GM19023 (cell line): ENCODE data around the gene DLST.

Experiments used
- ATAC-seq: cut with Tn5 transposase; IDR thresholded peaks from one replicate; pipeline ENCODE4 v1.9.1; 2021; ENCODE audit warnings: mild to moderate bottlenecking, moderate library complexity; ENCODE audit not compliant: unreplicated experiment

DLST gene

DNA sequence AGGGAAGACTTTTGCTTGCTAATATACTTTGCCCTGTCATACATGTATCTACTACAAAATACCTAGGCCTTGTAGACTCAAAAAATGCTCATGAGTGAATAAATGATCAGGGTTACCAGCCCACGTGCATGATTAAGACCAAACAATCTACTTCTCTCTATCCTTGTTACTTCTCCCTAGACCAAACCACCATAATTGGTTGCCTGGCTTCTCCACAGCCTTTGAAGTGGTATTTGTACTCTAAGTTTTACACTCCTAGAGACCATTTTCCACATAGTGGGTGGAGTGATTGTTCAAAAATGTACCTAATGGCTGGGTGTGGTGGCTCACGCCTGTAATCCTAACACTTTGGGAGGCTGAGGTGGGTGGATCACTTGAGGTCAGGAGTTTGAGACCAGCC is 55.5 kb downstream of the DLST start:
- no peak for ATAC-seq

DNA sequence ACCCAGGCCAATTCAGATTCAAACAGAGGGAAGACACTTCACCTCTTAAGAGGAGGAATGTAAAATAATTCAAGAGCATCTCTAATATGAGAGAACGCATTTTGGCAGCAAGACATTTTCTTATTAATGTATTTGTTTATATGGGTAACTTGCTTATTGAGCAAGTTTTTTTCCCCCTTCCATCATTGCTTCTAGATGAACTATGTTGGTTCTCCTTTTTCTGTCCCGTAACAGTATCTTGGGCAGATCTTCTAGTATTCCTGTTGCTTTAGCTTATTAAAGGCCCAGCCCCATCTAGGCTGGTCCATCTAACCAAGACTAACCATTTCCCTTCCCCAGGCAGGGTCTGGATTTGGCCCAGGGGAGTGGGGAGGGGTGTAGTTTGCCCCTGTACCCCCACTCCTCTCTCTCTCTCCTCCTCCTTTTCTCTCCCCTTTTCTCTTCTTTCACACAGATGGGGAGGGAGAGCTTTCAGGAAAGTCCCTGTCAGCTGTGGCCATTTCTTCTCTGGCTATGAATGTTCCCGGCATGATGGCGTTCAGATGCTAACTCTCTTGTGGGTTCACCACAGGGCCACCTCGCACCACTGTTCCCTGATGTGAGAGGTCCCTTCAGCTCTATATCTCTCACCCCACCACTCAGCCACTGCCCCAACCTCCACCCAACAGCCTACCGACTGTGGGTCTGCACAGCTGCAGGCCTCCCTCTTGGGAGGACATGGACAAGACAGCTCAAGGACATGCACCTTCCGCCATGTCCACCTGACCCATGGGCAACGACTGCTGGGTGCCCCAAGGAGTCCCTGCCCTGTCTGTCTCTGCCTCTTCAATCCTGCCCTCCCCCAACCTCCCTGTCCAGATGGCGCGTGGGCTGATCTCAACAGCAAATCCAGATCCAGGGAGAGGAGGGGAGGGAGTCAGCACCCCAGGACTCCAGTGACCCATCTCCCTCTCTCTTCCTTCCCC is 57.1 kb downstream of the DLST start:
- ATAC-seq, result no peak

DNA sequence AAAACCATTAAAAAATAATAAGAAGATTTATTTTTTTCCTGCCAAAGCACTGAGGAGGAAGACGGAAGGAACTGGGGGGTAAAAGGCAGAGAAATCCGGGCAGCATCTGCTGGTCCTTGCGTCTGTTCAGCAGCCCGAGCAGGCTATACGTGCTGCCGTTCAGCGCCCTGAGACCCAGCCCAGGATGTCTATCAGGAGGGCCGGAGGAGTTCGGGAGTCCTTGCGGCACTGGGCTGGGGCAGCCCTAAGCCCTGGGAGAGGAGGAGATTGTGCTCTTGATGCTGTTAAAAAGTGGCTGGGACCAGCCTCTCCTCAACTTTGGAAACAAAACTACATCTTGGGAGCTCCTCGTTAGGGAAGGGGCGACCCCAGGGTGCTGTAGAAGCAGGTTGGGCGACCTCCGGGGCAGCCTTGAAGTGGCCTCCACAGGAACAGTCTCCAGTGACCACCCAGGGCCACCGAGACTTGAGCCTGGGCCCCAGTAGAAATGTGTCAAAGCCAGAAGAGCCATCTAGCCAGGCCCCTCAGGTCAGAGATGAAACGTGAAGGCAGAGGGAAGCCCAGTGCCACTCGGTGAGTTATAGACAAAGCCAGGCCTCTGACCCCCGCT is 59.3 kb downstream of the DLST start:
- ATAC-seq, result no peak

- no peak for ATAC-seq
Observed at GRCh38 chr14:74941676-74942097, 60.0 kb downstream of the DLST start.

GRCh38 chr14:74942181-74942580 is 60.5 kb downstream of the DLST start:
- ATAC-seq, result no peak

GRCh38 chr14:74942608-74943007 is 60.9 kb downstream of the DLST start:
- ATAC-seq, result no peak

DNA sequence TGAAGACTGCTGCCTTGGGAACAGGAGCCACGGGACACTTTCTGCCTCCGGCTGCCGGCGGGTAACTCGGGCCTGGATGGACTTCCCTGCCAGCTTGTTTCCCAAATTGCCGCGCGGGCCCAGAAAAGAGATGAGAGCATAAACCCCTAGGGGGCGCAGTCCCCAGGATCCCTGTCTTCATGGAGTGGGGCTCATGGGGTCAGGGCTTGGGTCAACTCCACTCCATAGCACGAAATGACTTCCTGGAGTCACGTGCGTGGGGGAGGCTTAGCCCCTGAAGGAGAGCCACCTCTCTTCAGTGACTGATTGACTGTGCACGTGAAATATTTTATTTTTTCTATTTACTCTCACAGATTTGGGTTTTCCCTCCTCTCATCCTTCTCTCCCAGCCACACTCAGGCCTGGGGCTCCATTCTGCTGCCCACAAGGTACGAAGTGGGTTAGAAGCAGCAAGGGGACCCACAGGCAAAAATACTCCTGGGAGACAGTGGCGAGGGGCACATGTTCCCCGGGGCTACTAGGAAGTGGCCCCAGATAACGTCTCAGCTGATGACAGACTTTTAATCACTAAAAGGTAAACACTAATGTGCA is 63.6 kb downstream of the DLST start:
- no peak for ATAC-seq

DNA sequence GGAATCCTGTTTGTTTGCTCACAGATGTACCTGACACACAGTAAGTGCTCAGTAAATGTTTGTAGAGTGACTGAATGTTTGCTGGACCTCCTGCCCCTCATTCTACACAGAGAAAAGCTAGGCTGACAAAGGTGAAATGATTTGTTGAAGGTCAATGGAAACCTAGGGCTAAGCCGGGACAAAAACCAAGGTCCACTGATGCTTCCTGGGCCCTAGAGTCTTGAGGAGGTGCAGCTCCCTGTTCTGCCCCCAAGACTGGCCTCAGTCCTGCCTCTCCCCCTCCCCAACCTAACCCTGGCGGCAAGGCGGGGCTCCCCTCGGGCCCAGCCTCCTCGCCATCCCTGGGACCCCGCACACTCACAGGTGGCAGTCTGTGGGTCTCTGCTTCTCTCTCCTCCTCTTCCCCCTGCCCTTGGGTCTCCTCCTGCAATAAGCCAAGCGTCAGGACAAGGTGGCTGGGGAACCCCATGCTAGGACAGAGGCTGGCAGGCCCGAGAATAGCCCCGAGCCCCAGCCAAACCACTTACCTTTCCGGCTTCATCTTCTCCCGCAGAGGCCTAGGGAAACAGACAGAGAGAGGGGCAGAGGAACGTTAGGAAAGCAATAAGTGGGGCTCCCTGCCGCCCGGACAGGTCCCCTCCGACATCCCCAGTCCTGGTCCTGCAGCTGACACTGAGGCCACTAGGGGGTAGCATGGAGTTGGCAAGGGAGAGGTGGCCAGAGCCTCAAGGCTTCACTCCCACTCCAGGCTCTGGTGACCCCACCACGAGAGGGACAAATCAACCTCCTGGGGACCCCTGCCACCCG is 64.3 kb downstream of the DLST start:
- no peak for ATAC-seq

- ATAC-seq, result no peak
Observed at GRCh38 chr14:74946659-74947281, 65.1 kb downstream of the DLST start.

DNA sequence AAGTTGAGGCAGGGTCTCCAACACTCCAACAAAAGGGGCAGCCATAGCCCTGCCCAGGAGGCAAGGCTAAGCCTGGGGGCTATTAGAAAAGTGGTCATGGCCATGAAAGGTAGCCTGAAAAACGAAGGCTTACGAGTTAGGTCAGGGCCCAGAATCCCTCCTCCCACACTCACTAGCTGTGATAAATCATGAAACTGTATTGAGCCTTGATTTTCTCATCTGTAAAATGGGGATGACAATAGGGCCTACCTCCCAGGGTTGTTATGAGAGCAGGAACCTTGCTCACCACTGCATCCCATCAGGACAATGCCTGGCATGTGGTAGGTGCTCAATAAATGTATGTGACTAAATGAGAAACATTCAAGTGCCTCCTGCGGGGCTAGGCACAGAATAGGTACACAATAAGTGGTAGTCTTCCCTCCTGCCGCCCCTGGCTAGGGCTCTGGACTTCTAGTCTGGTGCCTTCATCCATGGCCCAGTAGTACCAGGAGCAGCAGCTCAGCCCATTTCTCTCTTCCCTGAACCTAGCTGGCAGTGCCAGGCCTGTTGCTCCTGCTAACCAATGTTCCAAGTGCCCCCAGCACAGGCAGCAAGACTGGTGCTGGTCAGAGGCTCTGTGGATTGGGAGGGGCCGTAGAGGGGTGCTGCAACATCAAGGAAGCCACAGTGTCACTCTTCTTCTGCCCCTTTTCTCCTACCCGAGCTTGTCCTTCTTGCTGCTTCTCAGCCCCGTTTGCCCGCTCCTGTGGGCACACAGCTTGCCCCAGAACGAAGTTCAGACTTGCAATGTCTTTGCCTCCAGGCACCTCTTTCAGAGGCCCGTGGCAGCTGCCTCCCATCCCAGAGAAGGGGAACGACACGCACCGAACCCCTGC is 65.9 kb downstream of the DLST start:
- ATAC-seq, result no peak

DNA sequence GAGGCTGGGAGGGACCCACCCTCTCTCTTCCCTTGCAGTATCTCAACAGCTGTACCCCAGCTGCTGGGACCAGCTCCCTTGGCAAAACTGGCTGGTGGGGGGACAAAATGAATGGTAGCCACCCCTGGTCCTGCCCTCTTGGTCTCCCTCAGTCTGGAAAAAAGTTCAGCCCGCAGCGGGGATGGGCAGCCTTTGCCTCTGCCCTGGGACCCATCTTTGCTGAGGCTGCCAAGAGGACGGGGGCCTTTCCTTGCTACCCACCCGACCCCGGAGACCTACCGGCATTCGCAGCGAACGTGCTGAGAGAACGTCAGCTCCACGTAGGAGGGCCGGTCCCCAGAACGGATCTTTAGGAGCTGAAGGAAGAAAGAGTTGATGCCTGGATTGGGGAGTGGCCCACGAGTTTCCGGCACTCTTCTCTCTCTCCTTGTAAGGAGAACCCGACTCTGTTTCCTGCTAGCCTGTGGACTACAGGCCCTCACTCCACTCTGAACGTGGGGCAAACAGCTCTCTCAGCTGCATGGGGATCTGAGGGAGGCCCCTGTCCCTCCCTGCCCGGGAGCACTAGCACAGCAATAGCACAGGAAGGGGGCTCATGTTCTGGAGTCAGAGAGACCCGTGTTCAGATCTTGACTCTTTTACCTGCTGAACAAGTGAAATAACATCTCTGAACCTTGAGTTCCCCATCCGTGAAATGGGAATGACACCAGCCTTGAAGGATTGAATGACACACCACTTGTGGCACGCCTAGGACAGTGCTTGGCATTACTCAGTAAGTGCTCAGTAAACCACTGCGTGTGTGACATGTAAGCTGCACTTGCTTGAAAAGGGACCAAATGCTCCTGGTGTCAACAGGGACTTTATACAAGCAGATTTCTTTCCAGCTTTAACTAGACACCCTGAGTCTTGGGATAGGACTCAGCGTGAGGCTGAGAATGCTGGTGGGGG is 66.8 kb downstream of the DLST start:
- ATAC-seq, result no peak

- ATAC-seq, result no peak
Observed at GRCh38 chr14:74949191-74949601, 67.5 kb downstream of the DLST start.

- ATAC-seq, result no peak
Observed at GRCh38 chr14:74949859-74950573, 68.3 kb downstream of the DLST start.

- no peak for ATAC-seq
Observed at GRCh38 chr14:74950795-74951442, 69.2 kb downstream of the DLST start.

- no peak for ATAC-seq
Observed at GRCh38 chr14:74951443-74952179, 69.9 kb downstream of the DLST start.

DNA sequence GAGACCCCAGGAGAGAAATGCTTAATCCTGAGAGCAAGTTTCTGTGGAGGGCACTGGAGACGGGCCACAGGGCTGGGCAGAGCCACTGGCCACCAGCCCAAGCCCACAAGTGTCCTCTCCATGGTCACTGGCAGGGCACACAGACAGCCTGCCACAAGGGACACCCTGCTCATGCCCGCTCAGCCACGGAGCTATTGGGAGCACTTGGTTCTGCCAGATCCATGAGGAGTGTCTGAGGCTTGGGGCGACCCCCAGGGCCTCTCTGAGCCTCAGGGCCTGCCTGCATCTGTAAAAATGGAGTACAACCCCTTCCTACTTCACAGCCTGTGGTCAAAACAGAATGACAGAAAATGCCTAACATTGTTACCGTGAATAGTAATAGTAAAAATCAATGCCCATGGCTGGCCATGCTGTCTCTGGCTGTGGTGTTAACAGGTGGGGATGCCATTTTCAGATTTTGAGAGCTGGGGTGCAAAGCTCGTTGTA is 70.5 kb downstream of the DLST start:
- ATAC-seq, result no peak
